ENCODE results near the gene IL17RC. TPM values are rescaled to one million over a fixed set of nuclear protein-coding genes. Genes with fewer than 3 reads are reported as not detected.
"Not testable (repeated sequence)": the region's sequence is repeated elsewhere in the genome, so short reads cannot be mapped to it uniquely, and the experiment has no call there.

IL17RC gene
- total RNA-seq, 2 experiments from 2014 or later = 0.30 to 0.41 TPM

- no peak overlapping the region for H3K4me3 Mint-ChIP-seq
- no peaks in the 10 kb centered on the region for H3K9me3 Mint-ChIP-seq (ENCODE audit: low read depth)
- ATAC-seq = no peak
- no peak overlapping the region for H3K27ac Mint-ChIP-seq
- H3K36me3 Mint-ChIP-seq = peaks cover 13% of the 10 kb centered on the region
- CTCF ChIA-PET = interaction anchor here (1.2 kb wide), 1 partner anchor 13 kb away, joined by 3 read pairs; no protein-coding TSS in a partner anchor
- DNase-seq = no peak
- no peaks in the 10 kb centered on the region for H3K27me3 Mint-ChIP-seq
- peaks cover 37% of the 10 kb centered on the region for H3K4me1 Mint-ChIP-seq
These were observed 18.2 kb upstream of the IL17RC start for GRCh38 chr3:9898467-9899241.

- H3K4me1 Mint-ChIP-seq = peaks cover 31% of the 10 kb centered on the region
- no peaks in the 10 kb centered on the region for H3K9me3 Mint-ChIP-seq (ENCODE audit: low read depth)
- ATAC-seq = no peak
These were observed 17.6 kb upstream of the IL17RC start for GRCh38 chr3:9899289-9899791.

GRCh38 chr3:9900965-9901415, 15.9 kb upstream of the IL17RC start:
- H3K27ac Mint-ChIP-seq; ATAC-seq; H3K36me3 Mint-ChIP-seq; H3K4me3 Mint-ChIP-seq; H3K27me3 Mint-ChIP-seq; H3K9me3 Mint-ChIP-seq (ENCODE audit: low read depth); DNase-seq: not testable (repeated sequence)
- H3K4me1 Mint-ChIP-seq = peaks cover 25% of the 10 kb centered on the region
- CTCF ChIA-PET = interaction anchor here (0.9 to 3.7 kb wide), 4 partner anchors 11 to 52 kb away, joined by 3 to 16 read pairs (median 3); partner anchors contain the start of gene CRELD1

More at GRCh38 chr3:9899289-9899791, 17.6 kb upstream of the IL17RC start:
- Mint-ChIP-seq H3K36me3 (peaks cover 6% of the 10 kb centered on the region), H3K27me3 (no peaks in the 10 kb centered on the region), H3K27ac (no peak overlapping the region), H3K4me3 (no peak overlapping the region)
- CTCF ChIA-PET = interaction anchor here (1.1 kb wide), 1 partner anchor 13 kb away, joined by 3 read pairs; no protein-coding TSS in a partner anchor
- DNase-seq = no peak

- no peak overlapping the region for H3K4me3 Mint-ChIP-seq
- CTCF ChIA-PET = interaction anchor here (0.9 to 3.7 kb wide), 4 partner anchors 10 to 61 kb away, joined by 3 to 16 read pairs (median 4); partner anchors contain the start of gene CRELD1
- no peaks in the 10 kb centered on the region for H3K27me3 Mint-ChIP-seq
- ATAC-seq (peak; percentile 69), DNase-seq (peak; percentile 59)
- no peaks in the 10 kb centered on the region for H3K9me3 Mint-ChIP-seq (ENCODE audit: low read depth)
- H3K36me3 Mint-ChIP-seq = no peaks in the 10 kb centered on the region
- H3K27ac Mint-ChIP-seq = peak overlapping the region; percentile 25
- peaks cover 25% of the 10 kb centered on the region for H3K4me1 Mint-ChIP-seq
These were observed 14.9 kb upstream of the IL17RC start for GRCh38 chr3:9901967-9902366.

- Mint-ChIP-seq H3K36me3 (no peaks in the 10 kb centered on the region), H3K4me3 (no peak within 1 kb of the TSS), H3K27me3 (no peaks in the 10 kb centered on the region), H3K9me3 (ENCODE audit: low read depth) (no peaks in the 10 kb centered on the region), H3K27ac (peak within 1 kb of the TSS; percentile 25), H3K4me1 (peaks cover 25% of the 10 kb centered on the region)
- no peak for DNase-seq
- CTCF ChIA-PET = interaction anchor here (0.9 to 3.7 kb wide), 5 partner anchors 9 to 62 kb away, joined by 3 to 16 read pairs (median 3); partner anchors contain the start of gene CRELD1
- ATAC-seq = peak; percentile 50
These were observed 14.3 kb upstream of the IL17RC start, which contains the start of gene IL17RE for GRCh38 chr3:9902372-9903237. Gene IL17RE, plus strand, starts transcription at chr3:9902848. Its CDS starts 85 bp downstream, at chr3:9902933.

- DNase-seq = no peak
- CTCF ChIA-PET = interaction anchor here (0.9 to 3.7 kb wide), 3 partner anchors 10 to 29 kb away, joined by 3 to 16 read pairs (median 3); partner anchors contain the start of gene CRELD1
These were observed 13.7 kb upstream of the IL17RC start for GRCh38 chr3:9903238-9903624.

GRCh38 chr3:9903904-9904303, 13.0 kb upstream of the IL17RC start:
- Mint-ChIP-seq H3K9me3 (ENCODE audit: low read depth) (no peaks in the 10 kb centered on the region), H3K4me1 (peaks cover 25% of the 10 kb centered on the region), H3K4me3 (no peak overlapping the region), H3K36me3 (no peaks in the 10 kb centered on the region), H3K27ac (no peak overlapping the region), H3K27me3 (no peaks in the 10 kb centered on the region)
- DNase-seq (no peak), ATAC-seq (no peak)
- CTCF ChIA-PET = interaction anchor here (1.7 to 3.7 kb wide), 2 partner anchors 10 to 29 kb away, joined by 3 to 16 read pairs; partner anchors contain the start of gene CRELD1

More at GRCh38 chr3:9903238-9903624, 13.7 kb upstream of the IL17RC start:
- Mint-ChIP-seq H3K4me3 (no peak overlapping the region), H3K27ac (no peak overlapping the region), H3K27me3 (no peaks in the 10 kb centered on the region), H3K9me3 (ENCODE audit: low read depth) (no peaks in the 10 kb centered on the region), H3K4me1 (peaks cover 25% of the 10 kb centered on the region), H3K36me3 (no peaks in the 10 kb centered on the region)
- ATAC-seq = peak; percentile 41

GRCh38 chr3:9906480-9906879, 10.4 kb upstream of the IL17RC start:
- Mint-ChIP-seq H3K9me3 (ENCODE audit: low read depth) (no peaks in the 10 kb centered on the region), H3K27me3 (peaks cover 5% of the 10 kb centered on the region), H3K36me3 (no peaks in the 10 kb centered on the region), H3K4me3 (no peak overlapping the region), H3K4me1 (peaks cover 25% of the 10 kb centered on the region), H3K27ac (no peak overlapping the region)
- no peak for ATAC-seq
- DNase-seq = no peak
- CTCF ChIA-PET = interaction anchor here (1.0 kb wide), 1 partner anchor 15 kb away, joined by 4 read pairs; no protein-coding TSS in a partner anchor

- Mint-ChIP-seq H3K4me1 (peaks cover 20% of the 10 kb centered on the region), H3K9me3 (ENCODE audit: low read depth) (no peaks in the 10 kb centered on the region), H3K4me3 (no peak overlapping the region), H3K36me3 (no peaks in the 10 kb centered on the region), H3K27ac (no peak overlapping the region), H3K27me3 (peaks cover 9% of the 10 kb centered on the region)
- no peak for DNase-seq
- no peak for ATAC-seq
- CTCF ChIA-PET = no interaction called here
These were observed 8.6 kb upstream of the IL17RC start for GRCh38 chr3:9908286-9908685.

GRCh38 chr3:9909221-9910013, 7.5 kb upstream of the IL17RC start:
- H3K9me3 Mint-ChIP-seq (ENCODE audit: low read depth) = no peaks in the 10 kb centered on the region
- no peaks in the 10 kb centered on the region for H3K36me3 Mint-ChIP-seq
- H3K27me3 Mint-ChIP-seq = peaks cover 9% of the 10 kb centered on the region
- H3K4me3 Mint-ChIP-seq = no peak overlapping the region
- CTCF ChIA-PET = no interaction called here
- peaks cover 15% of the 10 kb centered on the region for H3K4me1 Mint-ChIP-seq
- H3K27ac Mint-ChIP-seq = no peak overlapping the region
- no peak for ATAC-seq
- DNase-seq = no peak

- DNase-seq (no peak), ATAC-seq (no peak)
- no peak overlapping the region for H3K4me3 Mint-ChIP-seq
- CTCF ChIA-PET = interaction anchor here (0.8 to 3.4 kb wide), 6 partner anchors 9 to 21 kb away, joined by 3 to 18 read pairs (median 4); partner anchors contain the start of genes CRELD1 and JAGN1
- no peaks in the 10 kb centered on the region for H3K9me3 Mint-ChIP-seq (ENCODE audit: low read depth)
- H3K27me3 Mint-ChIP-seq = peaks cover 16% of the 10 kb centered on the region
- H3K36me3 Mint-ChIP-seq = no peaks in the 10 kb centered on the region
- H3K4me1 Mint-ChIP-seq = peaks cover 25% of the 10 kb centered on the region
- H3K27ac Mint-ChIP-seq = no peak overlapping the region
These were observed 5.0 kb upstream of the IL17RC start for GRCh38 chr3:9911863-9912262.

- H3K9me3 Mint-ChIP-seq (ENCODE audit: low read depth) = no peaks in the 10 kb centered on the region
- peaks cover 16% of the 10 kb centered on the region for H3K27me3 Mint-ChIP-seq
- H3K4me3 Mint-ChIP-seq = no peak overlapping the region
- H3K4me1 Mint-ChIP-seq = peaks cover 25% of the 10 kb centered on the region
- CTCF ChIA-PET = interaction anchor here (0.7 to 3.4 kb wide), 11 partner anchors 9 to 432 kb away, joined by 3 to 18 read pairs (median 3); partner anchors contain the start of genes CRELD1, IL17RE and JAGN1
- ATAC-seq (peak; percentile 18), DNase-seq (no peak)
- no peak overlapping the region for H3K27ac Mint-ChIP-seq
- H3K36me3 Mint-ChIP-seq = no peaks in the 10 kb centered on the region
These were observed 4.5 kb upstream of the IL17RC start for GRCh38 chr3:9912294-9912935.
